Stimulated activated CD4-positive, alpha-beta T cell treated with anti-CD3 and anti-CD28 coated beads, Interleukin-4, amount 100 ng/mL, for 24 hours (primary cell): ENCODE measurements around the gene PTPRD.
"Not testable (repeated sequence)": the region's sequence is repeated elsewhere in the genome, so short reads cannot be mapped to it uniquely, and the experiment has no call there.

Source experiments
- DNase-seq: peaks from one replicate; pipeline ENCODE4 v3.0.0-alpha.2; 2020

Gene PTPRD

DNA sequence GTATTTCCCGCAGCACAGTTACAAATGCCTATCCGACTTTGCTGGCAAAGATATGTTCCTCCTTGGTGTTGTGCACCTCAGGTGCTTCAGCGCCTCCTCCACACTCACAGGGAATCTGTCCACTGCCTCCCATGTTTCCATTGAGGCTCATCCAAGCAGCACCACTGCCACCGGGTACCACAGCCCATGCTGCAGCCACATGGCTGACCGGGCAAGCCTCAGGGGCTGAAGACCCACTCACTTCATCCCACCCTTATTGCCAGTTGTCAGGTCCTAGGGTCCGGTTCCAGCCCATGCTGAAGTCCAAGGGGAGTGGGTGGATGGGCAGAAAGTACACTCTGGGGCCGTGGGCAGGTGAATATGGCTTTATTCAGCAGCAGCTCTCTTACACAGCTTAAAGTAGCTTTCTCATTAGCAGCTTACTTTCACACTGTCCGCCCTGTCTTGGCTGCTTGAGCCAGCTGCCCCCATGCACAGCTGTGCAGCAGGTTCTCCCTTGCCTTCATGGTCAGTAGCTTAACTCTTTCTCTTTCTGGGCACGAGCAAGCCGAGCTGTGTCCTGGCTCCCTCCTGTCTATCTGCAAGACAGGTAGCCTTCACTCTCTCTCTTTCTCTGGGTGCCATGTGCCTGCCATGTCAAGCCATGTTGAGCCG, 1052.3 kb downstream of the PTPRD start:
- DNase-seq = no peak

DNA sequence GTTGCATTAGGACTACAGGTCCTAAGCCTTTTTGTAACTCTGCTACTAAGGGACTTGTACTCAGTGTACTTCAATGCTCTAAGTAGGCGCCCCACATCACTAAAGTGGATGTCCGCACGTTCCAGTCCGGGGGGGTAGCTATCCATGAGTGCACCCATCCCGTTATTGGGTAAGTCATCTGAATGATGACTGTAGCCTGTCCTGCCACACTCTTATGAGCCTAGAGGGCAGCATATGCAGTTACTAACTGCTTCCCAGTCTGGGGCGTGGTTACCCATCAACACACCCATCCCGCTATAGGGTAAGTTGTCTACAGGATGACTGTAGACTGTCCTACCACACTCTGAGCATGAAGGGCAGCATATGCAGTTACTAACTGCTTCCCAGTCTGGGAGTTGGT, 1053.9 kb downstream of the PTPRD start:
- DNase-seq = no peak

DNA sequence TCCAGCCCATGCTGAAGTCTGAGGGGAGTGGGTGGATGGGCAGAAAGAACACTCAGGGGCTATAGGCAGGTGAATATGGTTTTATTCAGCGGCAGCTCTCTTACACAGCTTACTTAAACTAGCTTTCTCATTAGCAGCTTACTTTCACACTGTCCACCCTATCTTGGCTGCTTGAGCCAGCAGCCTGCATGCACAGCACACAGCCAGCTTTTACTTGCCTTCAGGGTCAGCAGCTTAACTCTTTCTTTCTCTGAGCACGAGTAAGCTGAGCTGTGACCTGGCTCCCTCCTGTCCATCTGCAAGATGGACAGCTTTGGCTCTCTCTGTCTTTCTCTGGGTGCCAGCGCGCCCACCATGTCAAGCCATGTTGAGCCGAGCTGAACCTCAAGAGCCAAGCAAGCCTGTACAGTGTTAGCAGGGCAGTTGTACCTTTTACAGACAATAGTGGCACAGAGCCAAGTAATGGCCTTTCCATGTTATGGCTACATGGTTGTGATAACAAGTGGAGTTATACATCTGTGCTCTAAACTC, 1054.9 kb downstream of the PTPRD start:
- DNase-seq = no peak

DNA sequence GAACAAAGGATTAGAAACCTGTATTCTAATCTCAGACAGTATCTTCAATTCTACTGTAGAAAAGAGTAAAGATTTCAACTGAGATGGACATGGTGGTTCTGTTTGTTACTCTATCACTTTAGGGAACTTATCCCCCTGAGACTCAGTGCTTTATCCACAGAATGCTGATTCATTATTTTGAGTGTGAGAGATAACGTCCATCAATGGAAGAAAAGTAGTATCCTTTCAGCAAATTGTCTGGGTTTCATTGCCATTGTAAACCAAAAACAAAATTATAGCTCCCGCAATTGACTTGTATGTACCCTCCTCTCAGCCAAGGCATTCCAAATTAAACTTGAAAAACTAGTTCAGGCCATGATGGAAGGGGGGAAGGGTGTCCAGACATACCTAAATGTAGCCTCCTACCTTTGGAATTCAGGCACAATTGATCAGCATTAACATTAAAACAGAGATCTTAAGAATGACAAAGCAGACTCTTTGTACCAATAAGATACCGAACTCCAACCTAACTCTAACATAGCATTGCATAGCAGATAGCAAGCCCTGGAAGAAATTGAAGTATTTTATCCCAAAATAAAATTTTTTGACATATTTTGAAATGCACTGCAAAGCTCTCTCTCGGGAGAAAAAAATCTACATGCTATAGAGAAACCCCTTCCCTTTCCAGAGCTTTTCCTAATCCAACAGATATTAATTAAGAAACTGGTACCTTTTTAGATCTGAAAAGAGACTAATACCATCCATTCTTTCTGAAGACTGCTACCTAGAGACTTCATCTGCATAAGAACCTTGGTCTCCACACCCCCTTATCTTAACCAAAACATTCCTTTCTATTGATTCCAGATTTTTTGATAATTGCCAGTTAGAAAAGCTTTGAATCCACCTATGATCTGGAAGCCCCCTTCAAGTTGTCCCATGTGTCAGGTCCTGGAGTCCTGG, 1055.7 kb downstream of the PTPRD start:
- no peak for DNase-seq

DNA sequence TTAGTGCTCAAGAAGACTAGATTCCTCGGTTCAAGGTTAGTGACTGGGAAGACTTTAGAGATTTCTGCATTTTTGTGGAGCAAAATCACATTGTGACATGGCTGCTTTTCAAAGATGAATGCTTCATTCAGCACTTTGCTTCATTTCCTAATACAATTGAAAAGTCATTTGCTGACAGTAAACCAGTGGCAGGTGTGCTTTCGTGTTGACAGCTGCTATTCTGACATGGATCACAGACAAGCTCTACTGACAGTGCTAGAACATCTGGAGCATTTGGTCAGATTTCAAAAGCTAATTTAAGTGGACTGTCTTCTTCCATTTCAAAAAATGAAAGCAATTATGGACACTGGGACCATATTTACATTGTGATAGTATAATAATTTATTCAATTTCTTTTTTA, 1060.1 kb downstream of the PTPRD start:
- no peak for DNase-seq

DNA sequence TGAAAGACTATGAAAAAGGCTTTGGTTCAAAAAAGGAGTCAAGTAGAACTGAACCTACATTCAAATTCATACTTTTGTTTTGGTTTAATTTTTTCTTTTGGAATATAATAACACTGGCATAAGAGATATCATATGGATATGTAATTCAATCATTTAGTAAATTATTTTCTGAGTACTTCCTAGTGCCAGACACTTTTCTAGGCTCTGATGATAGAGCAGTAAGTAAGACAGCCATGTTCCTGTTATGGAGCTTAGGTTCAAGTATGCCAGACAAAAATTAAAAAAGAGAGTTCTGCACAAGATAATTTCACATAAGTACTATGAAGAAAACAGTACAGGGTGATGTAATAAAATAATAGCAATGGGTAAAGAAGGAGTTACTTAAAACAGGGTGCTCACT, 1074.0 kb downstream of the PTPRD start:
- DNase-seq = no peak

DNA sequence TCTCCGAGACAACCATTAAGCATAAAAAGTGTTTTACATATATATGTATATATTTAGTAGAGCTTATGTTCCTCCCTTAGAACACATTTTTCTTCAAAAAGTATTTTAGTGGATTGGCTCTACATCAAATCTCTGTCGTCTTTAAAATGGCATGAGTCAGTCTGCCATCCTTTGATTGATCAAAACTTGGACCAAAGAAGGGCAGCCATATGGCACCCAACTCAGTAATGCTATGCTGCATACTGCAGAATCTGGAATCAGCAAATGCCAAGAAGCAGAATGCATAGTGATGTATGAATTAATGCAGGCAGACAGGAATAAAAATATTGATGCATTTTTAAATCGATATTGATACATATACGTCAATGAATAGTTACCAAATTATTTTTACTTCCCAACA, 1074.4 kb downstream of the PTPRD start:
- no peak for DNase-seq

DNA sequence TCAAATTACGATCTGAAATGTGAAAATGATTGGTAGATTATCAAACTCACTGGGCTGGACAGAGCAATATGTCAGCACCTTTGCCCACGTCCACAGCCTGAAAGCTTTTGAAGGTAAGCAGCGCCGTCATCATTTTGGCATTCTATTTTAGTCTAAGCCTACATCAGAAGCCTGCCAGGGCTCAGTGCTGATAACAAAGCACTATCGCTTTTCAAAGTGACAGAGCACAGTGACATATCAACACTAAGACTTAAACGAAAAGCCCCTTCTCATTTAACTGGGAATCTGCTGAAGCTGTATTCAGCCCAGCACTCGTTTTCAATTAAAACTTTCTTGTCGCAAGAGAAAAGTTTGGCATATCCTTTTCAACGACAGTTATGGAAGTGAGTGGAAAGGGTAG, 1076.3 kb downstream of the PTPRD start:
- DNase-seq = no peak

DNA sequence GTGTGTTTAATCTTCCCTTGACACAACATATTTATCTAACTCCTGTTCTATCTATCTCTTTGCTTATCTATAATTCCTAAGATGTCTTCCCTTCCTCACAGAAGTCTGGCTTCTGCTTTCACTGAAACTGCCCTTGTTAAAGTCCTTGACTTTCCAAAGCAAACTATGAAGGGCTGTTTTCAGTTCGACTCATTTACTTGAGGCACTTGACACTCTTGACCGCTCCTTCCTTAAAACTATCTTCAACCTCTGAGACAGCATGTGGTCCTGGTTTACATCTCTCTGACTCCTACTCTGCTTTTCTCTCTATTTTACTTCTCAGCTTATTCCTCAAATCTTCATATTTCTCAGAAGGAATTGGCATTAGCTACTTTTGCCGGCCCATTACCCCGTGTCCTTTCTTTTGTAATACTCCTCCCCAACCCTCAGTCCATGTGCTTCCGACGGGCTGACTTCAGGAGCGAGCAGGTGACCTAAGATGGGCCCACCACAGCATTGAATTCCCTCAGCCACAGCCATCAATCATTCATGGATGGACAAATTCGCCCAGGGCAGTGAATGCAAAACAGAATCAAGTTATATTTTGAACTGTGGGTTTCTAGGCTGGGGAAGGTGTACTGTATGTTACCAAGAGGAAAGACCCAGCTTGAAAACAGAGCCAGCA, 1089.2 kb downstream of the PTPRD start:
- DNase-seq = no peak

DNA sequence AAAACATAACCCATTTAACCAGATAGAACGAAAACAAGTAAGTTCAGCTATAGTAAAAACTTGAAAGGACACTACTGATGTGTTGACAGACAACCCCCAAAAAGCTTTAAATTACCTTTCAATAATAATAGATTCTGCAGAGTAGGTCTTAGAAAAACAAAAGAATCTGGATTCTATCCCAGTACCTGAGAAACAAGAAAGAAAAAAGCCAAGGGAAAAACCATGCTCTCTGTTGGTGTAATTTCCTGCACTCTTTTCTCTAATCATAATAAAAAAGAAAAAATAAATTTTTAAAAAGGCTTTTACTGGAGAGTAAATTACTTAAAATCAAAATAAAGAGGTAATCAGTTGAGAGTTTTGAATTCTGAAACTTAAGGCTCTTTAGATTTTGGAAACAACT, 1090.4 kb downstream of the PTPRD start:
- DNase-seq = no peak

DNA sequence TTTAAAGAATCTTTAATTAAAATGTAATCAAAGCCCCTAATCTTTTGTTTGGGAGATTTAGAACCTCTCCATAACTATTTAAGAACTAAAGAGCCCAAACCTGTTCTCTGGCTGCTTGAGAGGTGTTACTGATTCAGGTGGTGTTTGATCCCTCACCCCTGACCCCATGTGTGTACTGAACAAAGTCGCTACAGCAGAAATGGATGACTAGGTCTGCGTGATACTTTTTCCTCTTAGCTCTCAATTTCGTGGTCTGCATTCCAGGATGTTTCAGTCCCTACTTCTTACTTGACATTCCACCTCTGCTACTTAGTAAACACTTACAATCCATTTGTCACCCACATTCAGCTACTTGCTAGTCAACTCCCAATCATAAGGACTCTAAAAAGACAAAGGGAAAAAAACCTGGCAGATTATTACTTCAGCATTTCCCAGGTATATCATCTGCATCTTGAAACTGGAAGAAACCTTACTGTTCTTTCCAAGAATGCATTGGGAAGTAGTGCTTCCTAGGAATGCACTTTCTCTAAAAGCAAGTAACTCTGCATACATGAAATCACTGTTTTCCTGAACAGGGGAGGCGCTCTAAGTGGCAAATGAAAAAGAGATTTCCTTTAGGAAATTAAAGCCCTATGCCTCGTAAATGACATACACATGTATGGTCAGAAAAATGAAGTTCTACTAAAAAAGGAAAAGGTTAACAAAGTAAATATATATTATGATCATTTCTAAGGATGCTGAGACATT, 1091.6 kb downstream of the PTPRD start:
- DNase-seq = no peak

DNA sequence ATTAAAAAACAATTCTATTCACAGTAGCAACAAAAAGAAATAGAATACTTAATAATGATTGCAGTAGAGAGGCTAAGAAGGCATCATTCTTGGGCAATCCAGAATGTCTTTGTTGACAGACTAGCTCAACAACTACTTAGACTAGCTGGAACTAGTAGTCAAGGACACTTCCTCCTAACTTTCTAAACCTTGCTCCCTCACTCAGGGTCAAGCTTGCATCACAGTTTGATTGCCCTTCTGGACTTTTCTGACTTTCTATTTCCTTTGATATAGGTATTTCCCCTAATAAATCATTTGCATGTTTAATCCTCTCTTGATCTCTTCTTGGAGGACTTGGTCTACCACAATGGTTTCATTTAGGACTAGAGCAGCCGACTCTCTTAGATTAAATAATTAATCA, 1107.9 kb downstream of the PTPRD start:
- DNase-seq = no peak

DNA sequence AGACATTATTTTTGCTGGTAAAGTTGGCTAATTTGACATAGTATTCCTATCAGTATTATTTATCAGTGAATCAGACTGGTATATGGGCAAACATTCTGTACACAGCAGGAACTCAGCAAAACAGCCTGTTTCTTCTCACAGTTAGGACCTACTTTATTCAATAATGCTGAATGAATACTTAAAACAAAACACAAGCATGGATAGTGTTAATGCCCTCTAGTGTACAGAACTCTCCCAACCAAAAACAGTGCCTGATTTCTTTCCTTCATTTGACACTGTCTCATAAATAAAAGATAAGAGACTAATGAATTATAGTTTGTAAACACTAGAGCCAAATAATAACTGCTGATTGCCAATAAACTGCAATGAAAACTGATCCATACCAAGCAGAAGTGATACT, 1113.3 kb downstream of the PTPRD start:
- no peak for DNase-seq

DNA sequence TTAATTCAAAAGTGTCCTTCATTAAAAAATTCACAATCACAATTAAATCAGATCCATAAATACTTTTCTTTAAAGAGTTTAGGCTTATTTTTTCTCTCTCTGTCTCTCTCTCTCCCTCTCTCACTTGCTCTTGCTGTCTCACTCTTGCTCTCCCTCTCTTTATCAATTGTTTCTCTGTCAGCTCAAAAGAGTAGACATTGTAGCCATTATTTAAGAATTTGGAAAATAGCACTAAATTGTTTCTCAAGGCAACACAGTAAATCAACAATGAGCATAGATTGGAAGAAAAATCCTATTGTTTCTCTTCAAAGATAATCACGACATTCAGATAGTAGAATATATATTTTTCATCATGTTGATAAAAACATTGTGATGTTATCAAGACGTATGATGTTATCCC, 1114.0 kb downstream of the PTPRD start:
- no peak for DNase-seq

DNA sequence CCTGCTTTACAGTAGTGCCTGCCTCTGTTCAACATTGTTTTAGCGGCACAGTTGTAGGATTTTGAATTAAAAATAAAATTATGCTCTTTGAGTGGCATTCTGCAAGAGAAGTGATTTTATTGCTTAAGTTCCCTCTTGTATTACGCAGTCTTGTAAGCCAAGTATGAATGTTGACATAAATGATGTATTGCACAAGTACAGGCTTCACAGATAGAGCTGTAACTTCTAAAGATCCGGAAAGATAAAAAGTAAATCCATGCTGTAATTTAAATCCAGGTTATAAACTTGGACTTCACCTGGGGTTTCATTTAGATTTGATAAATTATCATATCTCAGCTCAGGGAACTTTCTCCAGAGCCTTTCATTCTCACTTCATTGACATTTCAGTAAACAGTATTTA, 1114.7 kb downstream of the PTPRD start:
- DNase-seq = no peak

DNA sequence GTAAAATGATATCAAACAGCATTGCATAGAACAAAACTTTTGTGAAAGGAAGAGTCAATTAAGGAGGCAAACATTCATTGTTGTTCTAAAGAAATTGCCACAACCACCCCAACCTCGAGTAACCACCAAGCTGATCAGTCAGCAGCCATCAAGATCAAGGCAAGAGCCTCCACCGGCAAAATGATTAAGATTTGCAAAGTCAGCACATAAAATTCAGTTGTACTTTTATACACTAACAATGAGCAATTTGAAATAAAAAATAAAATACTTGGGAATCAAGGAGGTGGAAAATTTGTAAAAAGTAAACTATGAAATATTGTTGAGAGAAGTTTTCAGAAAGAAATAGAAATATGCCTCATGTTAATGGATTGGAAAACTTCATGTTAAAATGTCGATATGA, 1118.5 kb downstream of the PTPRD start:
- DNase-seq = no peak

DNA sequence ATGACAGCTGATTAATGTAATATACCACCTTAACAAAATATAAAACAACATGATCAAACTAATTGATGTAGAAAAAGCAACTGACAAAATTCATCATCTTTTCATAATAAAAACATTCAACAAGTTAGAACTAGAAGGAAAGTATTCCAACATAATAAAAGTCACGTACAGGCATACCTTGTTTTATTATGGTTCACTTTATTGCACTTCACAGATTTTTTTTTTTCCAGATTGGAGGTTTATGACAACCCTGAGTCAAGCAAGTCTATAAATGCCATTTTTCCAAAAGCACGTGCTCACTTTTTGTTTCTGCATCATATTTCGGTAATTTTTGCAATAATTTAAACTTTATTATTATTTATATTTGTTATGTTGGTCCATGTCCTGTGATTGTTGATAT, 1120.3 kb downstream of the PTPRD start:
- DNase-seq = no peak

DNA sequence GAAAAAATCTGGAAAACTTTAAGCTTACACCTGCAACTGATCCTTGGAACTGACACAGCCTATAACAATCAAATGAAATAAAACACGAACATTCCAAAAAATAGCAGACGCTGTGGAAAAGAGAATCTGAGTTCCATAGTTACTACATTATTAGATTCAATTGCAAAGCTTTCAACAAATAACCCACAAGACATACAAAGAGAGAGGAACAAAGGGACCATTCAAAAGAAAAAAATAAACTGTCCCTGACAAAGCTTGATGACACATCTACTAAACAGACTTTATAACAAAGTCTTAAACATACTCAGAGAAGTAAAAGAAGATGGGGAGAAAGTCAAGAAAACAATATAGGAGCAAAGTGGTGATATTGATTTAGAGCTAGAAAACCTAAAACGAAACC, 1123.6 kb downstream of the PTPRD start:
- DNase-seq = no peak

DNA sequence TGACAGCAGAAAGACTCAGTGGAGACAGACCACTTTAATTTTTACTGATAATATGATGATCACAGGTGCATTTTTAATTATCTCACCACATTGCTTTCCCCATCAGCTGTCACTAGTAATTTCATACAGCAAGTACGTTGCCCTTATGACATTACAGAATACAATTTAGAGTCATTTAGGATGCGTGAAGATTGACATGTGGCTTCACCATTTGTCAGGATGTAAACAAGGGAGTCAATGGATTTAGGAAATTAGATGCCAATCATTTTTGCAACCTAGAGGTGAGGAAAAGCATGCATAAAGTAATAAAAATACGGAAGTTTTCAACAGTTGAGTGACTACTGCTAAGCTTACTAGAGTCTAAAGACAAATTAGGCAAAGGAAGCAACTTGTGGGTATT, 1129.6 kb downstream of the PTPRD start:
- DNase-seq = no peak

DNA sequence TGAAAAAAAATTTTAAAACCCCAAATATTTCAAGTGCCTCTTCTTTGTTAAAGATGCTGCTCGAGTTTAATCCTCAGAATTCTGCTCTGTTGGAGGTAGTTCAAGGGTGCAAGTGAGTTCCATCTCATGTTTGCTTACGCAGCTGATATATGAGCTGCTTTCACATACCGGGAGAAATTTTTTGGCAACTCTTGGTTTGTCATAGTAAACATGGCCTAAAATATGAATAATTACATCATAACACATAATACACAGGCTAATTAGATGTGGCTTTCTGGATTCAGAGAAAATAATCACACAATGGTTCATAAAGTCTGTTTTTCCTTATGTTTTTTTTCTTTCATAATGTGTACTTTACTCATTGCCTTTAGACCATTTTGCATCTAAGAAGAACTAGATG, 1134.1 kb downstream of the PTPRD start:
- DNase-seq = no peak

DNA sequence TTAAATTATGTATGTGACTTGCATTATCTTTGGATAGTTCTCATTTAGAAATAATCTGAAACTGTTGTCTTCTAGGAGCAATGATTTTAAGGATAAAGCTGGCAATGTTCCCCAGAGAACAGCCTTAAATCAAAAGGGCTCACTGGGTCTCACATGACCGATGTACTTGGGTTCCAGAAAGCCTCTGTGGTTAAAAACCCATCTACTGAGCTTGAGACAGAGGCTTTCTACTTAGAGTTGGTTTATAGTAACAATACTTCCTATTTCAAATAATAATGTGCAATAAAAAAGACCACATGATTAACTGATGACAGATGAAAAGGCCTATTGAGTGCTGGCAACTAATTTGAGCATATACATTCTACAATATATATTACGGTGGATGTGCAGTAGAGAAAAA, 1143.5 kb downstream of the PTPRD start:
- DNase-seq = no peak

DNA sequence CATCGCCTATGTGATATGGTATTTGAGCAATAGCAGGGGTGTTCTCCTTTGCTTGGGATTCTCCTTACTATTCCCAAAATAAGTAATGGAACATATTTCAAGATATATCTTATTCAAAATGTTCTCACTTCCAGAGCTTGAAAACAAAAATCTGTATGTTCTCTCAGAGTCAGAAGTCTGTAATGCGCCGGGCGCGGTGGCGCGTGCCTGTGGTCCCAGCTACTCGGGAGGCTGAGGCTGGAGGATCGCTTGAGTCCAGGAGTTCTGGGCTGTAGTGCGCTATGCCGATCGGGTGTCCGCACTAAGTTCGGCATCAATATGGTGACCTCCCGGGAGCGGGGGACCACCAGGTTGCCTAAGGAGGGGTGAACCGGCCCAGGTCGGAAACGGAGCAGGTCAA, 1170.9 kb downstream of the PTPRD start:
- DNase-seq = not testable (repeated sequence)

DNA sequence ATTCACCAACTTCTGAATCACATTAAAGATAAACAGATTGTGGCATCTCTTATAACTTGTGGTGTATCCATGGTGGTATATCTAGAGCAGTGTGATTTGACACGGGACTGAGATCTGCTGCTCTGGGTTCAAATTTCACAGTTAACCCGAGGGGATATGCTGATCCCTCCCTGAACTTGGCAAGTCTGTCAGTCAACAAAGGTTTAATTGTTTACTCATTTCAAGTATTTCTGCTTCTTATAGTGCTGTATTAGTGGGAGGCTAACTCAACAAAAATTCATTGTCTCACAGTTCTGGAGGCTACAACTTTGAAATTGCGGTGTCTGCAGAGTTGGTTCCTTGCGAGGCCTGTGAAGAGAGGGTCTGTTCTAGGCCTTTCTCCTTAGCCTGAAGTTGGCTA, 1175.2 kb downstream of the PTPRD start:
- DNase-seq = no peak
